ENCODE data around the gene TNFRSF1A. TPM values are rescaled to one million over a fixed set of nuclear protein-coding genes. Genes with fewer than 3 reads are reported as not detected.

TNFRSF1A gene
- polyA plus RNA-seq, 1 donor from 2014 or later: 4.5 TPM

Small RNA genes within 50 kb of the gene (small RNA-seq; reads per million reads assigned to genes)
- 0 reads per million in 3 experiments for gene RN7SL391P

Other genes starting within 250 kb of the TNFRSF1A start
- not detected in 2 replicates for gene VWF, start 217.4 kb downstream of the TNFRSF1A start, polyA plus RNA-seq
- 0.46 TPM in 1 of 2 replicates, not detected in the other for gene CD9, start 141.7 kb downstream of the TNFRSF1A start, polyA plus RNA-seq
- gene PLEKHG6, start 31.4 kb downstream of the TNFRSF1A start, polyA plus RNA-seq: not detected in 2 replicates
- gene SCNN1A, start 33.5 kb upstream of the TNFRSF1A start, polyA plus RNA-seq: not detected in 2 replicates
- not detected in 2 replicates for gene LTBR, start 42.1 kb upstream of the TNFRSF1A start, polyA plus RNA-seq
- not detected in 2 replicates for gene CD27, start 102.9 kb upstream of the TNFRSF1A start, polyA plus RNA-seq
- not detected in 2 replicates for gene TAPBPL, start 110.0 kb upstream of the TNFRSF1A start, polyA plus RNA-seq
- gene VAMP1, start 128.6 kb upstream of the TNFRSF1A start, polyA plus RNA-seq: 4.3 and 6.7 TPM in 2 replicates
- gene MRPL51, start 151.2 kb upstream of the TNFRSF1A start, polyA plus RNA-seq: 111 and 117 TPM in 2 replicates
- gene NCAPD2, start 152.0 kb upstream of the TNFRSF1A start, polyA plus RNA-seq: 4.5 and 5.6 TPM in 2 replicates
- gene GAPDH, start 192.4 kb upstream of the TNFRSF1A start, polyA plus RNA-seq: 1,673 and 1,838 TPM in 2 replicates
- 12.0 and 16.9 TPM in 2 replicates for gene IFFO1, start 214.0 kb upstream of the TNFRSF1A start, polyA plus RNA-seq
- gene NOP2, start 226.2 kb upstream of the TNFRSF1A start, polyA plus RNA-seq: 30.7 and 38.8 TPM in 2 replicates